ENCODE results near the gene PLCD1.

DNA sequence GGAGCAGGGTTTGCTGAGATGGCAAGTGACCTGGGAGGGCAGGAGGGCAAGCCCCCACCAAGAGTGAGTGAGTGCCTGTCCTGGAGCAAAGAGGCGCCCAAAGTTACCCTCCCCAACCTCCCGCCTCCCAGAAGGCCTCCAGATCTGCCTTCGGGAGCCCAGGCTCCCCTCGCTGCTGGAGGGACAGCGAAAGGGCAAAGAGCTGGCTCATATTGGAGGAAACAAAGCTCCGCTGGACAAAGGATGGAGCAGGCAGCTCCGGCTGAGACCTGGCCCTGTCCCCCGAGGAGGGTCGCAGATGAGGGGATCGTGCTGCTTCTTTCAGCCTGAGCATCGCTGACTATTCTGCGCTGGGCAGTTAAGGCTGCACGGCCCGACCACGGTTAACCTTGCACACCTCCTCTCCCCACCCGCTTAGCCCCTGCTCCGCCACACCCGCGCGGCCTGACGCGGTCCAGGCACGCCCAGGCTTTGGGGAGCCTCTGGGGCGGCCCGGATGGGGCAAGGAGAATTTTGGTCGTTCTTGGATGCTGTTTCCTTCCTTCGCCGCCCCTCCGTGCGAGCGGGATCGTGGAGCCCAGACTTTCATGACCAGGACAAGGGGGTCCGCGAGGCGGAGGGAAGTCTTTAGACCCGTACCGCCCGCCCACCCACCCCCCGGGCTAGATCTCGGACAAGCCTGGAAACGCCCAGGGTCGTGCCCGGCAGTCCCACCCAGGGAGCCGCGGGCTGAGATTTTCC lies 651 bp downstream of the PLCD1 start:
- TF ChIP-seq, protein P1, sequence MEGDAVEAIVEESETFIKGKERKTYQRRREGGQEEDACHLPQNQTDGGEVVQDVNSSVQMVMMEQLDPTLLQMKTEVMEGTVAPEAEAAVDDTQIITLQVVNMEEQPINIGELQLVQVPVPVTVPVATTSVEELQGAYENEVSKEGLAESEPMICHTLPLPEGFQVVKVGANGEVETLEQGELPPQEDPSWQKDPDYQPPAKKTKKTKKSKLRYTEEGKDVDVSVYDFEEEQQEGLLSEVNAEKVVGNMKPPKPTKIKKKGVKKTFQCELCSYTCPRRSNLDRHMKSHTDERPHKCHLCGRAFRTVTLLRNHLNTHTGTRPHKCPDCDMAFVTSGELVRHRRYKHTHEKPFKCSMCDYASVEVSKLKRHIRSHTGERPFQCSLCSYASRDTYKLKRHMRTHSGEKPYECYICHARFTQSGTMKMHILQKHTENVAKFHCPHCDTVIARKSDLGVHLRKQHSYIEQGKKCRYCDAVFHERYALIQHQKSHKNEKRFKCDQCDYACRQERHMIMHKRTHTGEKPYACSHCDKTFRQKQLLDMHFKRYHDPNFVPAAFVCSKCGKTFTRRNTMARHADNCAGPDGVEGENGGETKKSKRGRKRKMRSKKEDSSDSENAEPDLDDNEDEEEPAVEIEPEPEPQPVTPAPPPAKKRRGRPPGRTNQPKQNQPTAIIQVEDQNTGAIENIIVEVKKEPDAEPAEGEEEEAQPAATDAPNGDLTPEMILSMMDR (IDR thresholded peaks at IDR 0.05), result no peak
- no peak for TF ChIP-seq TAF1 (IDR thresholded peaks at IDR 0.05; ENCODE audit: borderline replicate concordance, low read depth, low read length)
- TF ChIP-seq TEAD4 (IDR thresholded peaks at IDR 0.05; ENCODE audit: borderline replicate concordance, insufficient read depth), result no peak
- TF ChIP-seq POLR2AphosphoS5 (IDR thresholded peaks at IDR 0.05; ENCODE audit: low read depth, low read length), result no peak
- no peak for TF ChIP-seq USF2 (IDR thresholded peaks at IDR 0.05; ENCODE audit: borderline replicate concordance, low read depth, low read length)
- TF ChIP-seq YY1 (IDR thresholded peaks at IDR 0.05; ENCODE audit: low read depth), result no peak
- TF ChIP-seq, protein P2, sequence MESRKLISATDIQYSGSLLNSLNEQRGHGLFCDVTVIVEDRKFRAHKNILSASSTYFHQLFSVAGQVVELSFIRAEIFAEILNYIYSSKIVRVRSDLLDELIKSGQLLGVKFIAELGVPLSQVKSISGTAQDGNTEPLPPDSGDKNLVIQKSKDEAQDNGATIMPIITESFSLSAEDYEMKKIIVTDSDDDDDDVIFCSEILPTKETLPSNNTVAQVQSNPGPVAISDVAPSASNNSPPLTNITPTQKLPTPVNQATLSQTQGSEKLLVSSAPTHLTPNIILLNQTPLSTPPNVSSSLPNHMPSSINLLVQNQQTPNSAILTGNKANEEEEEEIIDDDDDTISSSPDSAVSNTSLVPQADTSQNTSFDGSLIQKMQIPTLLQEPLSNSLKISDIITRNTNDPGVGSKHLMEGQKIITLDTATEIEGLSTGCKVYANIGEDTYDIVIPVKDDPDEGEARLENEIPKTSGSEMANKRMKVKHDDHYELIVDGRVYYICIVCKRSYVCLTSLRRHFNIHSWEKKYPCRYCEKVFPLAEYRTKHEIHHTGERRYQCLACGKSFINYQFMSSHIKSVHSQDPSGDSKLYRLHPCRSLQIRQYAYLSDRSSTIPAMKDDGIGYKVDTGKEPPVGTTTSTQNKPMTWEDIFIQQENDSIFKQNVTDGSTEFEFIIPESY (IDR thresholded peaks at IDR 0.05; ENCODE audit: borderline replicate concordance, low read depth), result no peak
- no peak for TF ChIP-seq RCOR1 (IDR thresholded peaks at IDR 0.05; ENCODE audit: low read length)
- TF ChIP-seq EP300 (IDR thresholded peaks at IDR 0.05; ENCODE audit: borderline replicate concordance in 1 of 2, low read depth in 1 of 2, low read length in 1 of 2), result no peak
